Right atrium auricular region (tissue), 2 donors: ENCODE measurements around the gene POR. TPM values are rescaled to one million over a fixed set of nuclear protein-coding genes. Genes with fewer than 3 reads are reported as not detected.
"Not testable (repeated sequence)": the region's sequence is repeated elsewhere in the genome, so short reads cannot be mapped to it uniquely, and the experiment has no call there.

Experiments used
- DNase-seq: peaks from one replicate; pipeline ENCODE4 v3.0.0-alpha.2; 2019; ENCODE audit warnings: low spot score
- H3K27ac ChIP-seq, 2 donors: fragments of 200-600 bp; sonication (generic); 1 replicate in 1 of 2; 2 replicates in 1 of 2; pipeline ENCODE4 v1.5.1; 2016 to 2019
- H3K27me3 ChIP-seq, 2 donors: fragments of 200-600 bp; sonication (generic); one replicate each; pipeline versions ENCODE4 v1.5.1 to v1.6.0; 2017 to 2019
- H3K36me3 ChIP-seq: fragments of 200-600 bp; sonication (generic); one replicate; pipeline ENCODE4 v1.5.1; 2016
- H3K4me1 ChIP-seq, 2 donors: fragments of 200-600 bp; sonication (generic); one replicate each; pipeline versions ENCODE4 v1.5.1 to v1.6.0; 2017 to 2019
- H3K4me3 ChIP-seq, 2 donors: fragments of 200-600 bp; sonication (generic); 1 replicate in 1 of 2; 2 replicates in 1 of 2; pipeline ENCODE4 v1.5.1; 2017 to 2019; ENCODE audit warnings: mild to moderate bottlenecking in 1 of 2, moderate library complexity in 1 of 2
- H3K9me3 ChIP-seq, 2 donors: fragments of 200-600 bp; sonication (generic); one replicate each; pipeline ENCODE4 v1.5.1; 2019
- total RNA-seq, 2 donors: library from RNA; depleted of rRNA; stranded (reverse); fragments of >200 nt; gene quantifications; one replicate each; pipeline ENCODE4 v1.1.0, GENCODE V29; 2016
- TF ChIP-seq, protein P1 (sequence below), 2 donors: fragments of 200-600 bp; sonication (generic); IDR thresholded peaks; one replicate each; pipeline ENCODE4 v1.5.1; 2019; ENCODE audit warnings: antibody characterized with exemption in 2 of 2

Gene POR
- total RNA-seq, 2 donors from 2014 or later: 53.4 to 85.3 TPM

DNA sequence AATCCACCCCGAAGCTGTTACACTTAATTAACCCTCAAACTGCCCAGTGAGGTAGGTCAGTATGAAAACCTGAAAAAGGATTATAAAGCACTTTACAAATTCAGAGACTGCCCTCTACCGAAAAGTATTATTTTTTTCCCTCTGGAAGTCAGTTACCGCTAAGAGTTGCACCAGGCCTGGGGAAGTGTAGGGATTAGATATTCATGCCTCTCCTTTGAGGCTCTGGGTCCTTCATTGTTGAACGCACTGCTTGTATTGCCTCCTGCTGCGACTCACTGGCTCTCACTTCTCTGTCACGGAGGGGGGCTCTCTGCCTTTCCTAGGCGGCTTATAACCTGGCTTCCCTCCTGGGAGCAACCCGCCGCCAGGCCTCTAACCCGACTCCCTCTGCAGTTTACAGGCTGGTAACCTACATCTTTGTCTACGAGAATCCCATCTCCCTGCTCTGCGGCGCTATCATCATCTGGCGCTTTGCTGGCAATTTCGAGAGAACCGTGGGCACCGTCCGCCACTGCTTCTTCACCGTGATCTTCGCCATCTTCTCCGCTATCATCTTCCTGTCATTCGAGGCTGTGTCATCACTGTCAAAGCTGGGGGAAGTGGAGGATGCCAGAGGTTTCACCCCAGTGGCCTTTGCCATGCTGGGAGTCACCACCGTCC lies 33.4 kb upstream of the POR start:
- H3K27ac ChIP-seq: no peak overlapping the region
- peaks cover 0 to 23% of the 10 kb centered on the region in 2 donors for H3K4me1 ChIP-seq
- TF ChIP-seq, protein P1, sequence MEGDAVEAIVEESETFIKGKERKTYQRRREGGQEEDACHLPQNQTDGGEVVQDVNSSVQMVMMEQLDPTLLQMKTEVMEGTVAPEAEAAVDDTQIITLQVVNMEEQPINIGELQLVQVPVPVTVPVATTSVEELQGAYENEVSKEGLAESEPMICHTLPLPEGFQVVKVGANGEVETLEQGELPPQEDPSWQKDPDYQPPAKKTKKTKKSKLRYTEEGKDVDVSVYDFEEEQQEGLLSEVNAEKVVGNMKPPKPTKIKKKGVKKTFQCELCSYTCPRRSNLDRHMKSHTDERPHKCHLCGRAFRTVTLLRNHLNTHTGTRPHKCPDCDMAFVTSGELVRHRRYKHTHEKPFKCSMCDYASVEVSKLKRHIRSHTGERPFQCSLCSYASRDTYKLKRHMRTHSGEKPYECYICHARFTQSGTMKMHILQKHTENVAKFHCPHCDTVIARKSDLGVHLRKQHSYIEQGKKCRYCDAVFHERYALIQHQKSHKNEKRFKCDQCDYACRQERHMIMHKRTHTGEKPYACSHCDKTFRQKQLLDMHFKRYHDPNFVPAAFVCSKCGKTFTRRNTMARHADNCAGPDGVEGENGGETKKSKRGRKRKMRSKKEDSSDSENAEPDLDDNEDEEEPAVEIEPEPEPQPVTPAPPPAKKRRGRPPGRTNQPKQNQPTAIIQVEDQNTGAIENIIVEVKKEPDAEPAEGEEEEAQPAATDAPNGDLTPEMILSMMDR (IDR thresholded peaks at IDR 0.05): no peak
- no peaks in the 10 kb centered on the region for H3K9me3 ChIP-seq
- H3K4me3 ChIP-seq: no peak overlapping the region
- no peaks in the 10 kb centered on the region for H3K27me3 ChIP-seq
- no peak for DNase-seq
- H3K36me3 ChIP-seq: peaks cover 53% of the 10 kb centered on the region

DNA sequence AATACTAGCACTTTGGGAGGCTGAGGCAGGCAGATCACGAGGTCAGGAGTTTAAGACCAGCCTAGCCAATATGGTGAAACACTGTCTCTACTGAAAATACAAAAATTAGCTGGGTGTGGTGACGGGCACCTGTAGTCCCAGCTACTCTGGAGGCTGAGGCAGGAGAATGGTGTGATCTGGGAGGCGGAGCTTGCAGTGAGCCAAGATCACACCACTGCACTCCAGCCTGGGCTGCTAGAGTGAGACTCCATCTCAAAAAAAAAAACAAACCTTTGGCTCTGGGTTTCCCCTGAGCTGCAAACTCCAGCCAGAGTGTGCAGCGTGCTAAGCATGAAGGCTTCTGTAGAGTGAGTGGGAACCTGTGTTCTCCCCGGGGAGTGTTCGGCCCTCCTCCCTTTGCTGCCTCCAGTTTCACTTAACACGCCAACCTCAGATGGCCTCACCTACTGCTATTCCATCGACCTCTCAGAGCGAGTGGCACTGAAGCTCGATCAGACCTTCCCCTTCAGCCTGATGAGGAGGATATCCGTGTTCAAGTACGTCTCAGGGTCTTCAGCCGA lies 31.6 kb upstream of the POR start:
- Histone ChIP-seq H3K36me3 (peaks cover 66% of the 10 kb centered on the region), H3K4me1 (peaks cover 0 to 19% of the 10 kb centered on the region in 2 donors)
- H3K27me3 ChIP-seq, H3K4me3 ChIP-seq, H3K27ac ChIP-seq, DNase-seq, H3K9me3 ChIP-seq: not testable (repeated sequence)

DNA sequence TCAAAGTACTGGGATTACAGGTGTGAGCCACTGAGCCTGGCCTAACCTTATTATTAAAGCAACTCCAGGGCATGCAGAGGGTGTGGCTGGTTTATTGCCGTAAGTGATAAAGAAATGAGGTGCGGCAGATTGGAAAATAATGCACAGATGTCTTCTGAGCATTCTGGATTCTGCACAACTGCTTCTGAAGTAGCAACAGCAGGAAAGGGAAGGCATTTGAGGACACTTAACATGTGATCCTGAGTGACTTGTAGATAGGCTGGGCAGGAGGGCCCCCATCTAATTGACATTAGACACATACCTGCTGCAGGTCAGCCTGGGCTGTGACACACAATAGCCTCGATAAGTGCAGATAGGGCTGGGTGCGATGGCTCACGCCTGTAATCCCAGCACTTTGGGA lies 30.5 kb upstream of the POR start:
- Histone ChIP-seq H3K27me3 (no peaks in the 10 kb centered on the region), H3K4me3 (no peak overlapping the region), H3K36me3 (peaks cover 69% of the 10 kb centered on the region), H3K9me3 (no peaks in the 10 kb centered on the region), H3K4me1 (peaks cover 0 to 19% of the 10 kb centered on the region in 2 donors), H3K27ac (no peak overlapping the region)
- no peak for DNase-seq
- TF ChIP-seq, protein P1 (IDR thresholded peaks at IDR 0.05): no peak

DNA sequence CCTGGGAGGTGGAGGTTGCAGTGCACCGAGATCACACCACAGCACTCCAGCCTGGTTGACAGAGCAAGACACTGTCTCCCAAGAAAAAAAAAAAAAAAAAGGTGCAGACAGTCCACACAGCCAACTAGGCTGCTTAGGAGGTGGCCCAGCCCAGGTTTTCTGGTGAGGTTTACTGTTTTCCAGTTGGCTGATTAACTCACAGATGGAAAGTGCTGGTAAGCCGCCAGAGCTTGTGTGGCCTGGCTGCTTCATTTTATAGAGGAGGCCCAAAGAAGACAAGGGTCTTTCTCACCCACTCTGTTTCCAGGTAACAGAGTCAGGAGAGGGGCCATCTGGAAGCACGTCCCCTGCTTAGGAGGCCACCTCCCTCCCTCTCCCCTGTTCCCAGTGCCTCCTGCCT lies 29.9 kb upstream of the POR start:
- TF ChIP-seq, protein P1 (IDR thresholded peaks at IDR 0.05): no peak
- no peak for DNase-seq
- Histone ChIP-seq H3K36me3 (peaks cover 69% of the 10 kb centered on the region), H3K27me3 (no peaks in the 10 kb centered on the region), H3K4me3 (no peak overlapping the region), H3K9me3 (no peaks in the 10 kb centered on the region), H3K4me1 (peaks cover 0 to 14% of the 10 kb centered on the region in 2 donors), H3K27ac (no peak overlapping the region)

DNA sequence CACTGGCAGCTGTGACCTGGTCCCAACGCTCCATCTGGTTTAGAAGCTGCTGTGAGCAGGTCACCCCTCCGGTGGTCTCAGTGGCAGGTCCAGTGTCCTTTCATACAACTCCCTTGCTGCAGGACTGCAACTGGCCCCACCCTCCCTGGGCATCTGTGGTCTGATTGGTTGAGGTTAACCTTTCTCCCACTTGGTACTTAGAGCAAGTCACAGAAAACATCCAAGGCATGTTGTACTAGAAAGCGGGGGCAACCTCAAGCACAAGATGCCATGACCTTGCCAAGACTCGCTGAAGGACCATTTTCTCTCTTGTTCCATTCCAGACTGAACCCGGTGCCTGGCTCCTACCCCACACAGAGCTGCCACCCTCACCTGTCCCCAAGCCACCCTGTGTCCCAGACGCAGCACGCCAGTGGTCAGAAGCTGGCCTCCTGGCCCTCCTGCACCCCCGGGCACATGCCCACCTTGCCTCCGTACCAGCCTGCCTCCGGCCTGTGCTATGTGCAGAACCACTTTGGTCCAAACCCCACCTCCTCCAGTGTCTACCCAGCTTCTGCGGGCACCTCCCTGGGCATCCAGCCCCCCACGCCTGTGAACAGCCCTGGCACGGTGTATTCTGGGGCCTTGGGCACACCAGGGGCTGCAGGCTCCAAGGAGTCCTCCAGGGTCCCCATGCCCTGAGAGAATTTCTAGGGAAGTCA lies 27.1 kb upstream of the POR start:
- no peak overlapping the region for H3K27ac ChIP-seq
- no peak for DNase-seq
- TF ChIP-seq, protein P1 (IDR thresholded peaks at IDR 0.05): no peak
- peaks cover 0 to 6% of the 10 kb centered on the region in 2 donors for H3K4me1 ChIP-seq
- no peak overlapping the region for H3K4me3 ChIP-seq
- no peaks in the 10 kb centered on the region for H3K27me3 ChIP-seq
- no peaks in the 10 kb centered on the region for H3K9me3 ChIP-seq
- H3K36me3 ChIP-seq: peaks cover 50% of the 10 kb centered on the region

DNA sequence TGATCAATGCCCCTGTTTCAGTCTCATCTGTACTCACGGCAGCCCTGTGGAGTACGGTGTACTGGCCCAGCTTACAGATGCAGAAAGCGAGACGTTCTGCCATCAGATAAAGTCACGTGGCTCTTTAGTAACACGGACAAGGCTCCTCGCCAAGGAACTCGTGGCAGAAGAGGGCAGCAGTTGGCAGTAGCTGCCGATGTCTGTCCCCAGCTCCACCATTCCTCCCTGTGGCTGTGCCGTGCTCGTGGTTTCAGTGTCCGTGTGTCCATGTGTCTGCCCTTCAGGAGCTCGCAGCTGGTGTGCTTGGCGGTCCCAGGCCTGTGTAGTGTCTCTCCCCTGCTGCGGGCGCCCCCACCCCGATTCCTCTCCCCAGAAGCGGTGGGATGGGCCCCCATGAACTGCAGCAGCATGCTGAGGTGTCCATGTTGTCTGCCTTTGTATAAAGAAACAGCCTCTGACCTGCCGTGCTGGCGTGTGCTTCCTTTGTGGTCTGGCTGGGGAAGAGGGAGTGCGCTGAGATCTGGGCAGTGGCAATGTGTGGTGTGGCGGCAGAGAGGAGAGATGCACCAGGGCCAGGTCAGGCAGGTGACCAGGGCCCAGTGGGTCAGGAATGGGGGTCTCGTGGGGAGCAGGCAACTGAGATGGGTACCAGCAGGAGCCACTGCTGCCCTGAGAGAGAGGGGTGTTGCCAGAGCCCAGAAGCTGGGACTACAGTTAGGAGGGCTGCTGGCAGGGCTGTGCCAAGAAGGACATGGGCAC lies 26.3 kb upstream of the POR start:
- Histone ChIP-seq H3K4me3 (no peak overlapping the region), H3K4me1 (peaks cover 0 to 6% of the 10 kb centered on the region in 2 donors), H3K27me3 (no peaks in the 10 kb centered on the region), H3K36me3 (peaks cover 42% of the 10 kb centered on the region), H3K27ac (no peak overlapping the region), H3K9me3 (no peaks in the 10 kb centered on the region)
- no peak for DNase-seq
- TF ChIP-seq, protein P1 (IDR thresholded peaks at IDR 0.05): no peak
